Measurements from ENCODE around the gene ALK.

Gene ALK

GRCh38 chr2:29921560-29921915 lies at the start of gene ALK:
TSS of gene ALK (minus strand) at chr2:29921586. CDS start at chr2:29920659, 927 bp downstream.
- peak; percentile 90 for DNase-seq

GRCh38 chr2:29966266-29966665 lies 44.9 kb upstream of the ALK start:
- no peak for DNase-seq

DNA sequence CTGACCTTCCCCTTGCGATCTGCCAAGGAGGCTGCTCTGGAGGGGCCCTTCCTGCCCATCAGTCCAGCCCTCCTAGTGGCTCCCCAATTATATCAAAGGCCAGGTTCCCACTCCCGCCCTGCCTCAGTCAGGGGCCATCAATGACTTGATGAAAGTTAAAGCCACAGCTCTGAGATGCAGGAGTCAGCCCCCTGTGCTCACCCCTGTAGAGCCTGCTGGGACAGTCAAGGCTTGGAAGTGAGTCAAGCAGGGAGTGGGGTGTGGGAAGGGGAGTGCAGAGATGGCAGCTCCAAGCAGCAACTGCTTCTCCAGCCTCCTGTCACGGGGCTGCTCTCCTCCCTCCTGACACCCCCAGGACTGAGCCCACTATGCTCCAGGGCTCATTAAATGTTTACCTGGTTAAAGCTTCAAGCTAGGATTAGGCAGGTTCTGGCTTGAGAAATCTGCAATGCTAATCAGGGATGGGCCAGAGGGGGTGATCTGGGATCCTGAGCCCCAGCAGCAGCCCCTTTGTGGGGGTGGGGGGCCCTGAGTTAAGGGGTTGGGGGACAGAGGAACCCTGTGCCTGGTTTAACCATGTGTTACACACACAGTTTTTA lies 42.7 kb upstream of the ALK start:
- no peak for DNase-seq

GRCh38 chr2:29962922-29963321 lies 41.5 kb upstream of the ALK start:
- no peak for DNase-seq

DNA sequence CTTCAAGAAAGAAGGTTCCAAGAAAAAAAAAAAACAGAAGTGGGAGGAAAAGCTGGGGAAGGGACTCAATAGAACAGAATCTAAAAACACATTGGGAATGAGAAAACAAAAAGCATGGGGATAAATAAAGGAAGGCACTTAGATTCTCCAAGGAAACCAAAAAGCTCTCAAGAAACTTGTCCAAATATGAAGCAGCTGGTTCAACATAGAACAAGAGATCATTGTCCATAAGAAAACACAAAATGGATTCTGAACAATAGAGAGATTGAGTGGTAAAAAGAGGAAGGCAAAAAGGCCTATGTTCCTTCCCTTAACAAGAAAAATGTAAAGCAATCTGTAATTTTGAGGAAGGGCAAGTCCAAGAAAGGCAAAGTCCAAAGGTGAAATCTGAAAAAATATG lies 32.9 kb upstream of the ALK start:
- no peak for DNase-seq

DNA sequence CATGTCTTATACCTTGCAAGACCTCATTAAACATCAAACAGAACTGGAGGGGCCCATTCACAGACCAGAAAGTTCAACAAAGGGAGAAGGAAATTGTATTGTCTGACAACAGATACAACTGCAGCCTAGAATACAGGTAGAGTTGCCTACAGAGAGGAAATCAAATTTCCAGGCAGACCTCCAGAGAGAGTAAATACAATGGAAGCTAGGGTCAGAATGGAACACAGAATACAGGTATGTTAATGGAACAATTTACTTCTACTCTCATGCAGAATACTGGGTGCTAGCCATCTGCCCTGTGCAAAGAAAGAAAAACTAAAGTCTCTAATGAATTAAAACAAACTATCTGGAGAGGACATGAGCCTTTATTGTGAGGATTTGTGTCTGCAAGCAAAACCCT lies 31.6 kb upstream of the ALK start:
- no peak for DNase-seq

DNA sequence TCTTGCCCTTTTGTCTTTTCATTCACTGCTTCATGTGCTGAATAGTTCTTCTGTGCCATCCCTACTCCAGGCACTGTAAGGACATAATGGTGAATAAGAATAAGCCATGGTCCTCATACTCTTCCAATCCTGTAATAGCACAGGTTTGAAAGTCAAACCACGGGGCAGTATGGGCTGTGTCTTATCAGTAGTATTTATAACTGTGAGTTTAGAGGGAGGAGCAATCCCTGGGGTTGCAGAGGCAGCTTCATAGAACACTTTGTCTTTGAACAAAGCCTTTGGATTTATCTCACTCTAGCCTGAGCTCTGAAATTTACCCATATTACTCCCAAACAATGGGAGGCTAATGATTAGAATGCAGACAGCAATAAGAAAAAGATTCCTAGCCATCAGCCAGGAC lies 30.2 kb upstream of the ALK start:
- no peak for DNase-seq

- DNase-seq, result no peak
These were observed 29.1 kb upstream of the ALK start for GRCh38 chr2:29950481-29950880.

- DNase-seq, result no peak
These were observed 27.7 kb upstream of the ALK start for GRCh38 chr2:29949042-29949441.

DNA sequence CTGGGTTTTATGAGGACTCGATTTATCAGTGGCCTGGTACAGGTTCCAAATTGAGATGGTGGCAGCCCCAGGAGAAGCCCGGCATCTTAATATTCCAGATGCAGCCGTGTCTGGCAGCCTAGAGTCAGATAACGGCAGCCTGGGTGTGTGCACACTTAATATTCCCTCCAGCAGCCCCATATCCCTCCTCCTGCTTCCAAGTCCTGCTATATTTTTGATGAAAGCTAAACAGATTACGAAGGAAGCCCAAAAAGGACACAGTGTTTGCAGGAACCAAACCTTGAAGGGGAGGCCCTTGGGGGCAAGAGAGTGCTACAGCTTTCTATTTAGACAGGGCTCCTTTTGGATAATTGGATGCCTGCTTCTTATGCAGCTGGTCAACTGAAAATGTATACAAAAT lies 25.1 kb upstream of the ALK start:
- no peak for DNase-seq

GRCh38 chr2:29942711-29943110 lies 21.3 kb upstream of the ALK start:
- DNase-seq, result no peak

DNA sequence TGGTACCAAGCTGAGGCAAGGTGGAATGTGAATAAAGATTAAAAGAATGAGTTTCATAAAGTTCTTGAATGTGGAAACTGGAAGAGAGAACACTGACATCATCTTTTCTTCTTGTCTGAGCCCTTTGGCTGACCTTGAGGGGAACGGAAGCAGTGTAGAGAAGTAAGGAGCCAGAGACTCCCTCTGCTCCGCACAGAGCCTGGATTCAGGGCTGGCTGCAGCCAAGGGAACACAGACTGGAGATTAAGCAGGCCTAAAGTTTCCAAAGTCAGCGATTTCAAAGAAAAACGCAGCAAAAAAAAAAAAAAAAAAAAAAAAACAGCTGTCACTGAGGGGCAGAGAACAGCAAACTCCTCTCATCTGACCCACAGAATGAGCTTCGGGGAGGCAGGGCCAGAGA lies 19.3 kb upstream of the ALK start:
- DNase-seq, result no peak

DNA sequence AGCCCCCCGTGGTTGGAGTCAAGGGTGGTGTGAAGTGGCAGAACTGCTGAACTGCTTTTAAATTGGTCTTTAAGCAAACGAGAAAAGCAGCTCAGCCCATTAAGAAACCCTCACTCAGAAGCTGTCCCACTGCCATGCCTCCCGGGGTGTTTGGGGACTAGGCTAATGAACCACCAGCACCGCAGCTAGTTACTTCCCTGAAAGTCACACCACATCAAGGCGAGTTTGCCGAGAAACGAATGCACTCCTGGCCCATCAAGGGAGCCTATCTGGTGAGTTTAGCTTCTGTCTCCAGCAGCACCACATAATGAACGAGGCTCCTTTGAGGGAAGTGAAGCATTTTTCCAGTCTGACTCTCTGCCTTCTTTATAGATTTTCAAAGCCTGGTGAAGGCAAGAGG lies 14.6 kb upstream of the ALK start:
- DNase-seq, result no peak

DNA sequence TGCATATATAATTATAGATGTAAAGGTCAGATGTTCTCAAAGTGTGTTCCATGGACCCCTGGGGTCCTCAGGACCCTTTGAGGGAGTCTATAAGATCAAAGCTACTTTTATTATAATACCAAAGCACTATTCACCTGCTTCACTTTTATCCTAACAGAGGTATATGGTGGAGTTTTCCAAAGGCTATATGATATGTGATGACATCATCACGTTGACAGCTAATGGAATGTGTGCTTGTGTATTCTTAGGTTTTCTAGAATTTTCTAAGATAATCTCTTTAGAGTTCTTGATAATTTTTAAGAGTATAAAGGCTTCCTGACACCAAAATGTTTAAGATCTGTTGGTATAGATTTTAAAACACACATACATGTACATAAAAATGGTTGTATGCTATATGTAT lies 10.4 kb upstream of the ALK start:
- no peak for DNase-seq

DNA sequence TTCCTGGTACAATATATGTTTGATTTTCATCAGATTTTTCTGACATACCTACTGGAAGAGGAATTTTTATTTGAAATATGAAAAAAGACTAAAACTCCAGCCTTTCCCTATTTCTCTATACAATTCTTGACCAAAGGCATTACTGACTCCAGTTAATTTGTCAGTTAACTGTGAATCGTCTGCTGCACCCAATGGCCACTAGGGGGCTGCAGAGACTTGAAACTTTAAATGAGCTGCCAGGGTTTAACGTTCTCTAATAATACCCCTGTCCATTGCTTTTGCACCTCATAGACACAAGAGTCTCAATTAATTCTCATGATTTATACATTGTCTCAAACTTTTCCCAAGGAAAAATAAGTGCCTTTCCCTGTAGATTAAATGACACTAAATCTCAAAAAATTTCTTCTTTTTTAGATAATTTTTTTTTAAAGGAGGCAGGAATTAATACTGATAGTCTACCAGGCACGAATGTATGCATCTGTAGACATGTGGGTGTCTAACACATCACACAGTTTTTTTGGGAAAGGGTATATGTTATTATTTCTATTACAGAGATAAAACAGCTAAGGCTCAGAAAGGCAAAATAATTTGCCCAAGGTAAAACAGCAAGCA lies 1.8 kb upstream of the ALK start:
- peak; percentile 37 for DNase-seq

DNA sequence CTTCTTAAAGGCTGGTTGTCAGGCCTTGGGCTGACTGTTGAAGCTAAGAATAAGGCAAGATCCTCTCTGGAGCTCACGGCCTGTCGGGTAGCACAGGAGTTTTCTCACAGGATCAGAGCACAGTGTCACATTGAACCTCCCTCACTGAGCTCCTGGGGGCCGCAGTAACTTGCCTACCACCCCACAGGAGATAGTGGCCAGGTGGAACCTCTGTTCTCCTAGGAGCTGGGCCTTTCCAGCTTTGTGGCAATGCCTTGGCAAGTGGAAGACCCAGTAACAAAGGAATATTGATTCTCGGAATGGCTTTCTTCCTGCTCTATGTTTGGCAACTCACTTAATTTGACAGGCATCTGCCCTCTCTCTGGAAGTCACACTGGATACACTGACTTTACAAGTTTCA lies 1.2 kb upstream of the ALK start:
- DNase-seq, result no peak

GRCh38 chr2:29920631-29921559 lies 491 bp downstream of the ALK start:
- no peak for DNase-seq

GRCh38 chr2:29920130-29920577 lies 1.2 kb downstream of the ALK start:
- DNase-seq, result no peak

DNA sequence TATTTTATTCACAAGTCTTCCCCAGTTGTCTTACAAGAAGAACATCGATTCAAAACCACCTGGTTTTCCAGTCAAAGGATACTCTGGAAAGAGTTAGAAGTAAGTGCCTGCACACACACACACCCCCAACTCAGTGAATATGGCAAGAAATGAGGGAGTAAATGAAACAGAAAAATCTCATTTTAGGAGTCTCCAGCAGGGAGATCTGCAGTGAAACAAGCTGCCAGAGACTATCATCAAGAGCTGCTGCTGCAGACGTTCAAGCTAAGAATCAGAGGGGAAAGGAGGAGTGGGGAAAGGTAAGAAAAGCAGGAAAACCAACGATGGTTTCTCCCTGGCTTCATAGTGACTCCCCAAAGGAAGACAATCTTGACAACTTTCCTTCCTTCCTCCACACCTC lies 2.4 kb downstream of the ALK start:
- no peak for DNase-seq

GRCh38 chr2:29917781-29918180 lies 3.6 kb downstream of the ALK start:
- no peak for DNase-seq

GRCh38 chr2:29916571-29916970 lies 4.8 kb downstream of the ALK start:
- DNase-seq, result no peak

- no peak for DNase-seq
These were observed 10.4 kb downstream of the ALK start for GRCh38 chr2:29910960-29911359.

- no peak for DNase-seq
These were observed 10.9 kb downstream of the ALK start for GRCh38 chr2:29910465-29910864.

DNA sequence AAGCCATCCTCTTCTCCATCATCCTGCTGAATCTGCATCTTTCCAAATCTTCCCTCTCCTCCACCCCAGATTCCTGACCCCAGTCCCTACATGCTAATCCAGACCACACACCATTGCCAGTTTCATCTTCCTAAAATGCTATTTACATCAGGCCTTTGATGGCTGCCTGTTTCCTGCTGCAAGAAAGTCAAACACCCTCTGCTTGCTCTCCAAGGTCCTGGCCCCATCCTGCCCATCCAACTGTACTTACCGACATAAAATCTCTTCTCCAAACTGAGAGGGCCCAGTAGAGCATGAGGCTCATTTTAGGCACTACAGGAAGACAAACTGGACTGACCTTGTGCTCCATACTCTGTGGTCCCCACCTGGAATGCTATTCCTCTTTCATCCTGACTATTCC lies 19.0 kb downstream of the ALK start:
- DNase-seq, result no peak

Measured in NCI-H1092 (cell line).